Mucosa of descending colon (tissue), 3 donors: Measurements from ENCODE around the gene COL4A2. TPM values are rescaled to one million over a fixed set of nuclear protein-coding genes. Genes with fewer than 3 reads are reported as not detected.
A peak's percentile ranks its signal among the peaks of the same experiment; 100 is the strongest.

ENCODE experiments used
- ATAC-seq: fragments of 200-7000 bp; cut with Tn5 transposase; one replicate; pipeline ENCODE4 v1.9.1; 2020; ENCODE audit warnings: mild to moderate bottlenecking, moderate library complexity
- DNase-seq, 3 donors: peaks; one replicate each; pipeline ENCODE4 v3.0.0-alpha.2; 2020
- H3K36me3 ChIP-seq: fragments of 200-600 bp; one replicate; pipeline ENCODE4 v1.8.0; 2021; ENCODE audit warnings: low read depth, mild to moderate bottlenecking
- H3K4me1 ChIP-seq: fragments of 200-600 bp; one replicate; pipeline ENCODE4 v1.8.0; 2021; ENCODE audit warnings: low read depth, mild to moderate bottlenecking
- H3K4me3 ChIP-seq: fragments of 200-600 bp; one replicate; pipeline ENCODE4 v1.8.0; 2021; ENCODE audit warnings: mild to moderate bottlenecking
- H3K9me3 ChIP-seq: fragments of 200-600 bp; one replicate; pipeline ENCODE4 v1.8.0; 2021; ENCODE audit warnings: mild to moderate bottlenecking
- intact Hi-C, 2 donors: fragments of 100-400 bp; cut with DNase I in 1 of 2; cut with micrococcal nuclease in 1 of 2; formaldehyde crosslinking; loops; one replicate each; pipeline versions ENCODE4 v1.11.0 to v1.11.1; 2022; cut with DNase I, micrococcal nuclease
- total RNA-seq, 3 donors: library from RNA; stranded (reverse); fragmentation: NEBNext Ultra II Directional in 2 of 3; extraction: Animal tissue kit (Norgen Biotek cat#: 25700) in 2 of 3; gene quantifications; one replicate each; pipeline versions ENCODE4 v1.2.1 to v1.2.4, GENCODE V29; 2021 to 2023
- TF ChIP-seq, protein P1 (sequence below): fragments of 200-600 bp; IDR thresholded peaks from one replicate; pipeline ENCODE4 v1.8.0; 2022; ENCODE audit warnings: antibody characterized with exemption, mild to moderate bottlenecking
- donor health status: DM: no; HTN: no; CAD: no; lungs with moderate emphysema.
- donor health status: DM: no; HTN: no; CAD: no.
- donor health status: DM: no; HTN: yes; CAD: no.

Gene COL4A2
- total RNA-seq, 3 donors from 2014 or later: 33.5 to 389 (median 74.2) TPM

DNA sequence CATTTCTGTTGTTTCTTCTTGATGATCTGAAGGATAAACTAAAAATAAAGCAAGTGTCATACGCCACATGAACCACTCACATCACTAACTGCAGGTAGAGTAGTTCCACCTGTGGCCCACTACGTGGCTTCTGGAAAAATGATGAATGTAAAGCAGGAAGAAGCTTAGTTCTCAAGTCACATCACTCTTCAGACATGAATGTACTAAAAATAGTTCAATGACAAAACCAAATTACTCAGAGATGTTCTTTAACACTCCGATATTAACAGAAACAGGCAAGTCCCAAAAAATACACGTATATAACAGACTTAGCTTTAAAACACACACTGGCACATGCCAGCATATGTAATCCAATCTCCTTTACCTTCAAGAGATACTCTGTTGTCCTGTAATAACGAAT, 232.8 kb downstream of the COL4A2 start:
- DNase-seq (no peak), ATAC-seq (no peak)
- Histone ChIP-seq H3K4me3 (no peak overlapping the region), H3K9me3 (no peaks in the 10 kb centered on the region), H3K36me3 (no peaks in the 10 kb centered on the region), H3K4me1 (peaks cover 24% of the 10 kb centered on the region)
- TF ChIP-seq, protein P1, sequence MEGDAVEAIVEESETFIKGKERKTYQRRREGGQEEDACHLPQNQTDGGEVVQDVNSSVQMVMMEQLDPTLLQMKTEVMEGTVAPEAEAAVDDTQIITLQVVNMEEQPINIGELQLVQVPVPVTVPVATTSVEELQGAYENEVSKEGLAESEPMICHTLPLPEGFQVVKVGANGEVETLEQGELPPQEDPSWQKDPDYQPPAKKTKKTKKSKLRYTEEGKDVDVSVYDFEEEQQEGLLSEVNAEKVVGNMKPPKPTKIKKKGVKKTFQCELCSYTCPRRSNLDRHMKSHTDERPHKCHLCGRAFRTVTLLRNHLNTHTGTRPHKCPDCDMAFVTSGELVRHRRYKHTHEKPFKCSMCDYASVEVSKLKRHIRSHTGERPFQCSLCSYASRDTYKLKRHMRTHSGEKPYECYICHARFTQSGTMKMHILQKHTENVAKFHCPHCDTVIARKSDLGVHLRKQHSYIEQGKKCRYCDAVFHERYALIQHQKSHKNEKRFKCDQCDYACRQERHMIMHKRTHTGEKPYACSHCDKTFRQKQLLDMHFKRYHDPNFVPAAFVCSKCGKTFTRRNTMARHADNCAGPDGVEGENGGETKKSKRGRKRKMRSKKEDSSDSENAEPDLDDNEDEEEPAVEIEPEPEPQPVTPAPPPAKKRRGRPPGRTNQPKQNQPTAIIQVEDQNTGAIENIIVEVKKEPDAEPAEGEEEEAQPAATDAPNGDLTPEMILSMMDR: no peak
- intact Hi-C loops: no loop called here

DNA sequence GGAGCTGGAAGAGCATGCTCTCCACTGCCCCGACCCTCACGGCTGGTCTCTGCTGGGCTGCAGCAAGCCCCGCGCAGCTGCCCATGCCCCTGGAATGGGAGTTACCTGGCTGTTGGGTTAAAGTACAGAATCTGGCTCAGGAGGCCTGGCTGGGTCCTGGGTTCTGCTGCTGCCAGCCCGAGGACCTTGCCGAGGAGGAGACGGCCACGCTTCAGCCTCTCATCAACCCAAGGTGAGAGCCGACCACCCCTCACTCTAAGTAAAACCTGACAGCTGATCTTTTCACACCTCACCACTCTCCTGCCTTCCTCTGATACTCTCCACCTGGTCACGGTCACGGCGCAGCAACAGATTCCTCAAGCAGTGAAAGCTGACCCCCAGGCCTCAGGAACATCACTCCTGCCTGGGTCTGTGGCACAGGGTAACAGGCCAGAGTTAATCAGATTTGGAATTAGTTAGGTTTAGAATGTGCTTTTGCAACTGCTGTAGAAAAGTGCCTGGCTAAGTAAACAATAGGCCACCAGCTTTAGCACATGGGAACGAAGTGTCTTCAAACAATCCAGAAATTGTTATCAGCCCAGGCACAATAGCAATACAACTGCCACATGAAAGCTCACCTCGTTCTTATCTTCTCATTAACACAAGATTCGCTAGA, 233.9 kb downstream of the COL4A2 start:
- DNase-seq: no peak
- TF ChIP-seq, protein P1: no peak
- Histone ChIP-seq H3K4me3 (no peak overlapping the region), H3K4me1 (peaks cover 24% of the 10 kb centered on the region), H3K9me3 (no peaks in the 10 kb centered on the region), H3K36me3 (no peaks in the 10 kb centered on the region)
- intact Hi-C loops: no loop called here
- ATAC-seq: peak; percentile 64

DNA sequence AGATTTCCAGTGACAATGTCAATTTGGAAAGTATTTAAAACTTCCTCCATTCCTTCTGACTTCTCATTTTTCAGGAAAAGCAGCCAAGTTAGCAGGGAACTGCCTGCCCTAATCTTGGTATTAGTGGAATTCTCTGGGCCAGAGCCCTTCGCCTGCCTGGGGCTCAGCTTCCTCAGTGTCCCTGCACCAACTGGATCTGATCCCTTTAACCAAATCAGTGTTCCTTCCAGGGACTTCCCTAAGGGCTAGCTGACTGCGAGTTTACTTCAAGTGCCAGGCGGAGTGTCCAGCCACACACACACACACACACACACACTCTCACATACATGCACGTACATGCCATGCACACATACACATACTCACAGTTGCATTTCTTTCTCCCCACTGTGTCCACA, 234.4 kb downstream of the COL4A2 start:
- Histone ChIP-seq H3K36me3 (no peaks in the 10 kb centered on the region), H3K4me1 (peaks cover 27% of the 10 kb centered on the region), H3K9me3 (no peaks in the 10 kb centered on the region), H3K4me3 (no peak overlapping the region)
- intact Hi-C loops: no loop called here
- ATAC-seq (peak; percentile 36), DNase-seq (no peak)
- TF ChIP-seq, protein P1: no peak

DNA sequence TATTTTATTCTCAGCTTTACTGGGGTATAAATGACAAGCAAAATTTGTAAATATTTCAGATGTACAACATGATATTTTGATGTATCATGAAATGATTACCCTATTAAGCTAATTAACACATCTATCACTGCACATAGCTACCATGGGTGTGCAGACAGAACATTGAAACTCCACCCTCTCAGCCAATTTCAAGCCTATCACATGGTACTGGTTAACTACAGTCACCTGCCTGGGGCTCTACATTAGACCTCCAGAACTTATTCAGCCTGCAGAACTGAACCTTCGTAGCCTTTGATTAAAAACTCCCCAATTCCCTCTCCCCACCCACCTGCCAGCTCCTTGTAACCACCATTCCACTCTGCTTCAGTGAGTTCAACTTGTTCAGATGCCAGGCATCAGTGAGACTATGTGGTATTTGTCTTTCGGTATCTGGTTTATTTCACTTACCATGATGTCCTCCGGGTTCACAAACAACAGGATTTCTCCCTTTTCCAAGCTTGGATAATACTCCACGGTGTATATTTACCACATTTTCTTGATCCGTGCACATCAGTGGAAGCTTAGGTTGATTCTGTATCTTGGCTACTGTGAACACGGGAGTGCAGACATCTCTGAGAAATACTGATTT, 235.2 kb downstream of the COL4A2 start:
- Histone ChIP-seq H3K4me1 (peaks cover 31% of the 10 kb centered on the region), H3K36me3 (no peaks in the 10 kb centered on the region), H3K9me3 (no peaks in the 10 kb centered on the region), H3K4me3 (no peak overlapping the region)
- DNase-seq (no peak), ATAC-seq (no peak)
- TF ChIP-seq, protein P1: no peak
- intact Hi-C loops: no loop called here

DNA sequence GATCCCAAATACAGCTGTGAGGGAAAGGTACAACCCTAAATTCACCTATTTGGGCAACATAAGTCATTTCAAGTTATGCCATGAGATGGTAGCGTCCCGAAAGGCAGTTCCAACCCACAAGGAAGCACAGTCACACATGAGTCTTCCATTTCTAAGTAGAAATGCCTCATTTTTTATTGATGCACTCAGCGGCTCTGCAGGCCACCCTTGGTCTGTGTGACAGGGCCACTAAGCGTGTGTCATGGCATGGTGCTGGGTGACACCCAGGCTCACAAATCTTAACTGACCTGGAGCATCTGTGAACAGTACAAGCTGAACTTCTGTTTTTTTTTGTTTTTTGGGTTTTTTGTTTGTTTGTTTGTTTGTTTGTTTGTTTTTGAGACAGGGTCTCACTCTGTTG, 239.3 kb downstream of the COL4A2 start:
- Histone ChIP-seq H3K36me3 (no peaks in the 10 kb centered on the region), H3K9me3 (no peaks in the 10 kb centered on the region), H3K4me3 (no peak overlapping the region), H3K4me1 (peaks cover 16% of the 10 kb centered on the region)
- ATAC-seq (peak; percentile 42), DNase-seq (no peak)
- intact Hi-C loops: no loop called here
- TF ChIP-seq, protein P1: no peak
